GM12874 (cell line): ENCODE data around the gene SIK3.

Experiments
- TF ChIP-seq, protein P1 (sequence below): IDR thresholded peaks from 2 replicates; pipeline ENCODE4 v1.5.1; 2011; ENCODE audit warnings: low read depth, mild to moderate bottlenecking, control low read depth, low read length, moderate library complexity; ENCODE audit not compliant: insufficient read depth

The SIK3 gene

DNA sequence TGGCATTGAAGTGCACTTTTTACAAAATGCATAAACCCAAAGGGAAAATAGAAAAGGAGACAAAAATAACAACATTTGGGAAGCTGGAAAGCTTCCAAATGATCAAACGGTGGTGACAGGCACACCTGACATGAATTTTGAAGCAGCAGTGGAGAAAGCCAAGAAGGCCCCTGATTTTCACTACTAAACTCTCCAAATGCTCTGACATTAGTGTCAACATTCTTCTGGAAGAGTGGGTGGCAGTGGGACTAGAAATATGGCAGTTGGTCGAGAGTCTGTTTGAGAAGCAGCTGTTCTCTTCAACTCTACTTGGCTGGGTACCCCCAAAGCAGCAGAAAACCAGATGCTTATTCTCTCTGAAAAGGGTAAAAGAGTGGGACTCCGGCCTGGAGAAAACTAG is 294.2 kb downstream of the SIK3 start:
- TF ChIP-seq, protein P1, sequence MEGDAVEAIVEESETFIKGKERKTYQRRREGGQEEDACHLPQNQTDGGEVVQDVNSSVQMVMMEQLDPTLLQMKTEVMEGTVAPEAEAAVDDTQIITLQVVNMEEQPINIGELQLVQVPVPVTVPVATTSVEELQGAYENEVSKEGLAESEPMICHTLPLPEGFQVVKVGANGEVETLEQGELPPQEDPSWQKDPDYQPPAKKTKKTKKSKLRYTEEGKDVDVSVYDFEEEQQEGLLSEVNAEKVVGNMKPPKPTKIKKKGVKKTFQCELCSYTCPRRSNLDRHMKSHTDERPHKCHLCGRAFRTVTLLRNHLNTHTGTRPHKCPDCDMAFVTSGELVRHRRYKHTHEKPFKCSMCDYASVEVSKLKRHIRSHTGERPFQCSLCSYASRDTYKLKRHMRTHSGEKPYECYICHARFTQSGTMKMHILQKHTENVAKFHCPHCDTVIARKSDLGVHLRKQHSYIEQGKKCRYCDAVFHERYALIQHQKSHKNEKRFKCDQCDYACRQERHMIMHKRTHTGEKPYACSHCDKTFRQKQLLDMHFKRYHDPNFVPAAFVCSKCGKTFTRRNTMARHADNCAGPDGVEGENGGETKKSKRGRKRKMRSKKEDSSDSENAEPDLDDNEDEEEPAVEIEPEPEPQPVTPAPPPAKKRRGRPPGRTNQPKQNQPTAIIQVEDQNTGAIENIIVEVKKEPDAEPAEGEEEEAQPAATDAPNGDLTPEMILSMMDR, result no peak

DNA sequence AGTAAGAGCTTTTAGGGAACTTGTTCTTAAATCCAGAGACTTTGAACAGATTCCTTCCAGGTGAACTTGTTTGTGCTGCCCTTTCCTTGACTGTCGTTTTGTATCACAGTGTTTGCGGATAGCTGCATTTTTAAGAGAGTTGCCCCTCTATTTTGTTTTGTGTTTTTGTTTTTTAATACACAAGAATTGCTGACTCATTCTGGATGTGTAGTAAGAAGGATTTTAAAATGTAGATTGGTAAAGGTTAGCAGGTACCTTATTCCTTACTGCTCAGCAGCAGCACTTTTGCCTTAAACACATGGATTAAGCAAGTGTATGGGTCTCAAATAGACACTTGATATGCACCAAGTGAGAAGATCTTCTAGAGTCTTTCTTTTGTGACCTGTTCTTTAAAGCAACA is 297.6 kb downstream of the SIK3 start:
- TF ChIP-seq, protein P1, result no peak

DNA sequence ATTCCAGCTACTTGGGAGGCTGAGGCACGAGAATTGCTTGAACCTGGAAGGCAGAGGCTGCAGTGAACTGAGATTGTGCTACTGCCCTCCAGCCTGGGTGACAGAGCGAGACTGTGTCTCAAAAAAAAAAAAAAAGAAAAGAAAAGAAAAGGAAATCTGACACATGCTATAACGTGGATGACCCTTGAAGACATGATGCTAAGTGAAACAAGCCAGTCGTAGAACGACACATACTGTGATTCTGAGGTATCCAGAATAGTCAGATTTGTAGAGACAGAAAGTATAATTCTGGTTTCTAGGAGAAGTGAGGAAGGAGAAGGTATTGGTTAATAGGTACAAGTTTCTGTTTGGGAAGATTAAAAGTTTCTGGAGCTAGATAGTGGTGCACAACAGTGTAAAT is 299.9 kb downstream of the SIK3 start:
- TF ChIP-seq, protein P1, result no peak

DNA sequence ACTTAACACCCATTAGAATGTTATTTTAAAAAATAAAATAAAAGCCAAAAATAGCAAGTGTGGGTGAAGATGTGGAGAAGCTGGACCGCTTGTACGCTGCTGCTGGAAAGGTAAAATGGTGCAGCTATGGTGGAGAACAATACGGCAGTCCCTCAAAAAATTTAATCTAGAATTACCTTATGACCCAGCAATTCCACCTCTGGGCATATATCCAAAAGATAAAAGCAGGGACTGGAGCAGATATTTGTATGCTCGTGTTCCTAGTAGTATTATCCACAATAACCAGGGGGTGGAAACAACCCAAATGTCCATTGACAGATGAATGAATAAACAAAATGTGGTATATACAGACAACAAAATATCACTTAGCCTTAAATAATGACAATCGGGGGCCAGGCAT is 300.4 kb downstream of the SIK3 start:
- TF ChIP-seq, protein P1, result no peak

DNA sequence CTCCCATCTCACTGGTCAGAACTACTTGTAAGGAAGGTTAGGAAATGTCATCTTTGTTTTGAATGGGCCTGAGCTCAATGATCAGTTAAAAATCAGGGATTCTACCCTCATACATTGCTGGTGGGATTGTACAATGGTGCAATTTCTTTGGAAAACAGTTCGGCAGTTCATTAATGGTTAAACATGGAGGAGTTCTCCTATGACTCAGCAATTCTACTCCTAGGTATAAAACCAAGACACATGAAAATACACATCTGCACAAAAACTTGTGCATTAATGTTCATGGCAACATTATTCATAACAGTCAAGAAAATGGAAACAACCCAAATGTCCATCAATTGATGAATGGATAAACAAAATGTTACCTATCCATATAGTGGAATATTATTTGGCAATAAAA is 301.7 kb downstream of the SIK3 start:
- TF ChIP-seq, protein P1, result no peak

DNA sequence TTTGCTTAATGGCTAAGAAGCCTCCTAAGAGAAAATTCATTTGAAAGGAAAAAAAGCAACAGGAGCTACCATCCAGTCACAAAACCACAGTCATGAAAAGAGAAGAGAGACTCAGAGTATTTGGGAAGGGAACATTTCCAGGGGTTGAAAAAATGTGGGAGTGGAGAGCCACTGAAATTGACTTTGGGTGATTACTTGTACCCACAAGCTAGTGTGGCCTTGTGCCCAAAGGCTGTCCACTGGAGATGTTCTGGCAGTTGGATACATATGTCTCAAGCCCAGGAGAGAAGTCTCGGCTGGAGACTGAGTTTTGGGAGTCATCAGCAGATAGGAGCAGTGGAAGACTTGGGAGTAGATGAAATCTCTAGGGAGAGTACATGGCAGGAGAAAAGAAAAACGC is 303.4 kb downstream of the SIK3 start:
- TF ChIP-seq, protein P1, result no peak

DNA sequence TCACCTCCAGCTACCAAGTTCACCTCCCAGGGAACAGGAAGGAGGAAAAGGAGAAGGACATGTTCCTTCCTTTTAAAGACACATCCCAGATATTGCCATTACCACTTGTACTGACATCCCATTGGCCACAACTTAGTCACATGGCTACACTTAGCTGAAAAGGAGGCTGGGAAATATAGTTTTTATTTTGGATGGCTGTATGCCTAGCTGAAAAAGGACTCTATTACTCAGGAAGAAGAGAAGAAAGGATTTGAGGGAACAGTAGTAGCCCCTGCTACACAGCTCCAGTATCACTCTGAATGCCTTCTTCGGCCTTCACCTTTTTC is 304.5 kb downstream of the SIK3 start:
- TF ChIP-seq, protein P1, result no peak
